HG02610 (cell line): Measurements from ENCODE around the gene EML5.

ENCODE experiments used
- ATAC-seq: cut with Tn5 transposase; IDR thresholded peaks from one replicate; pipeline ENCODE4 v1.9.1; 2021; ENCODE audit warnings: mild to moderate bottlenecking, moderate library complexity; ENCODE audit not compliant: unreplicated experiment

Gene EML5

DNA sequence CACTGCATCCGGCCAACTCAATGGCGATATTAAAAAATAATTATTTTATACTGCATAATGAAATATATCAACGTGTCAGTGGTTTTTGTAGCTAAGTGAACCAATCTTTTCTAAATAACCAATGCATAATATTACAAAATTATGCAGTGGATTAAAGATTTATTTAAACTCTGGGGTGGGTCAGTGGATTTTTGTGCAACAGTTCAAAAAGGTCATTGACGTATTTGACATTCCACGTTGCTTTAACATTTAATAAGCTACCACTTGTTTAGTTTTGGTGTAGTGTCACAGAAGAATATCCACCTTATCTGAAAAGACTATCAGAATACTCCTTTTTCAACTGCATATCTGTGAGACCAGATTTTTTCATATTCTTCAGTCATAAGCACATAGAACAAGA lies 227.3 kb downstream of the EML5 start:
- ATAC-seq: no peak

DNA sequence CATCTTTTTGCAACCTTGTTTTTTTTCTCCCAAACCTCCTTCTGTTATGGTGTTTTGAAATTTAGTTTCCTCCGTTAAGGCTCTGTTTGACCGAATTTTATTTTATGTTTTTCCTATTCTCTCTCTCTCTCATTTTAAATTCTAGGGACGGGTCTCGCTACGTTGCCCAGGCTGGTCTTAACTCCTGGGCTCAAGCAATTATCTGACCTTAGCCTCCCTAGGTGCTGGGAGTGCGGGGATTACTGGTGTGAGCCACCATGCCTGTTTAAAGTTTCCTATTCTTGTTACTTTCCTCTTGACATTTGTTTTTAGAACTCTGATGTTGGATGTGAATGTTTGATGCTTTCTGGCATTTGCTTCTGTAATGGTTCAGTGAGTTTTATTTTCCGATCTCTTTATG lies 228.9 kb downstream of the EML5 start:
- ATAC-seq: no peak

DNA sequence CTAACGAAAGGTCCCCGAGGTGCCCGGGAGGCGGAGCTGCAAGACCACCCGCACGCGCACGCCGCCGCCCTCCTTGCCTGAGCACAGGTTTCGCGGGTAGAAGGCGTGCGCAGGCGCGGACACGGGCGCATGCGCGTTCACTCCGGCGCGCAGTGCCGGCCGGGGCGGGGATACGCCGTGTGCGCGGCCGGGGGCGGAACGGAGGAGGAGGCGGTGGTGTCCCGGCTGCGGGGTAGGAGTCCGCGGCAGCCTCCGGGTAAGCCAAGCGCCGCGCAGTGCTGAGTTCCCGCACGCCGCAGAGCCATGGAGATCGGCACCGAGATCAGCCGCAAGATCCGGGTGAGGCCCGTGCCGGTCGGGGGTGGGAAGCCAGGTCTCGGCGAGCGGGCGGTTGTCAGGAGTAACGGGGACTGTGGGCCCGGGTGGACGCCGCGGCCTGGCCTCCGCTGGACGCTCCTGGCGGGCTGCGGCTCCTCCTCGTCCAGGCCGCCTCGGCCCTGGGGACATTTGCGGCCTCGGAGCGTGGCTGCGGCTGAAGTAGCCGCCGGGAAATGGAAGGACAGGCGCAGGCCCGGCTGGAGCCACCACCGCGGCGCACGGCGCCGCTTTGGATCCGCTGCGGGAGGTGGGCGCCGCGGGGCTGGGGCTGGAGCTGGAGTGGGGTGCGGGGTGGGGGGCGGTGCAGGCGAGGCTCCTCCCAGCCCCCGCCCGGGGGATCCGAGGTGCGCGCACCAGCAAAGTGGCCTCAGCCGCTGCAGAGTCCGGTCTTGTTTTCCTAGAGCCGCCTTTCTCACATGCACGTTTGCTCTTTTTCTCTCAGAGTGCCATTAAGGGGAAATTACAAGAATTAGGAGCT lies 229.7 kb downstream of the EML5 start, which contains the start of gene ZC3H14:
TSS of gene ZC3H14 (plus strand) at position 207 of the 856 bp plus-strand sequence. CDS start at position 304, 97 bp downstream.
- peak; percentile 96 for ATAC-seq

DNA sequence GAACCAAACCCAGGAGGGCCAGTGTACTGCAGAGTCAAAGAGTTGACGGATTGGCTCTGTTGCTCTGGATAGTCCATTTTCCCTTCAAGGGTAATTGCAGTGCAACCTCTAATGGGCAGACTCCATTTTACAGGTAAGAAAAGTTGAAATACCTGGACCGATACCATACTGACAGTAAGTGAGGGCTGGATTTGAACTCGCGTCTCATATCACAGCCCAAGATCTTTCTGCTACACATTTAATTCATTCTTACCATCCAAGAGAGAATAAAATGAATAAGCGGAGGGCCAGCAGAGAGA lies 230.3 kb downstream of the EML5 start:
- no peak for ATAC-seq
